Panc1 (cell line): ENCODE data around the gene KCND3. TPM values are rescaled to one million over a fixed set of nuclear protein-coding genes. Genes with fewer than 3 reads are reported as not detected.

Experiments used
- ATAC-seq: fragments of 200-7000 bp; cut with Tn5 transposase; 2 replicates; pipeline ENCODE4 v1.9.1; 2020; ENCODE audit warnings: mild to moderate bottlenecking, moderate library complexity
- BruUV-seq: library from RNA; stranded (reverse); fragments of 400-500 nt; replicated peaks from 2 replicates; lab custom pipeline; 2021; lab: Mats Ljungman, UMichigan
- CTCF ChIA-PET: fragments of 300-600 bp; sonication (Branson Sonifier 250); formaldehyde crosslinking; loops from one replicate; lab custom pipeline; 2022; ENCODE audit warnings: antibody characterized with exemption; lab: Charles Lee
- POLR2A ChIA-PET: fragments of 300-600 bp; sonication (Branson Sonifier 250); formaldehyde crosslinking; loops from one replicate; lab custom pipeline; 2022; ENCODE audit warnings: antibody characterized with exemption; lab: Charles Lee
- DNase-seq: peaks from one replicate; pipeline ENCODE4 v3.0.0-alpha.2; 2010; ENCODE audit warnings: low read depth, low spot score
- H3K27ac ChIP-seq: 2 replicates; pipeline ENCODE4 v1.5.1; 2011; ENCODE audit warnings: mild to moderate bottlenecking, low read length, inconsistent platforms
- H3K27me3 ChIP-seq: fragments of 200-500 bp; sonication (Bioruptor generic); 2 replicates; pipeline ENCODE4 v1.6.0; 2014; ENCODE audit warnings: low read length, inconsistent platforms; ENCODE audit not compliant: control insufficient read depth, insufficient read depth
- H3K36me3 ChIP-seq: fragments of 200-500 bp; sonication (Bioruptor generic); 2 replicates; pipeline ENCODE4 v1.5.1; 2014; ENCODE audit warnings: inconsistent platforms, mild to moderate bottlenecking, low read length, moderate library complexity; ENCODE audit not compliant: control insufficient read depth, insufficient read depth
- H3K4me1 ChIP-seq: 2 replicates; pipeline ENCODE4 v1.5.1; 2011; ENCODE audit warnings: inconsistent platforms, mild to moderate bottlenecking, low read length, moderate library complexity; ENCODE audit not compliant: control insufficient read depth, insufficient read depth
- H3K4me3 ChIP-seq, 2 experiments: 2 replicates each; pipeline ENCODE4 v1.5.1; 2011 to 2012; ENCODE audit warnings: low read depth in 2 of 2, low read length in 2 of 2, mild to moderate bottlenecking in 2 of 2, inconsistent platforms in 1 of 2, moderate library complexity in 1 of 2
- H3K9me3 ChIP-seq: fragments of 200-500 bp; sonication (Bioruptor generic); 2 replicates; pipeline ENCODE4 v1.5.1; 2014; ENCODE audit warnings: low read depth, mild to moderate bottlenecking, inconsistent platforms, low read length, moderate library complexity; ENCODE audit not compliant: control insufficient read depth, insufficient read depth
- CTCF ChIP-seq: fragments of 450-650 bp; IDR thresholded peaks from 2 replicates; pipeline ENCODE4 v1.5.1; 2017; ENCODE audit warnings: mild to moderate bottlenecking
- POLR2AphosphoS5 ChIP-seq: IDR thresholded peaks from 2 replicates; pipeline ENCODE4 v1.6.1; 2012; ENCODE audit warnings: mild to moderate bottlenecking, low read depth, low read length, moderate library complexity
- REST ChIP-seq, 2 experiments: IDR thresholded peaks; 2 replicates each; pipeline ENCODE4 v1.6.1; 2011 to 2012; ENCODE audit warnings: low read depth in 2 of 2, control low read depth in 1 of 2, low read length in 1 of 2, mild to moderate bottlenecking in 1 of 2, moderate library complexity in 1 of 2; ENCODE audit not compliant: insufficient read depth in 1 of 2
- SIN3A ChIP-seq: IDR thresholded peaks from 2 replicates; pipeline ENCODE4 v1.6.1; 2012; ENCODE audit warnings: low read depth, mild to moderate bottlenecking, low read length, moderate library complexity, borderline replicate concordance; ENCODE audit not compliant: insufficient read depth
- TCF7L2 ChIP-seq: IDR thresholded peaks from 2 replicates; pipeline ENCODE4 v1.6.1; 2011; ENCODE audit warnings: mild to moderate bottlenecking, low read depth, low read length, inconsistent platforms
- in situ Hi-C: cut with HindIII; loops from 2 replicates; pipeline ENCODE4 v1.10.0; 2016; ENCODE audit warnings: low sequenced_read_pairs, low pct_unique_long_range_greater_than_20kb
- intact Hi-C: fragments of 100-400 bp; cut with micrococcal nuclease; formaldehyde crosslinking; loops from one replicate; pipeline ENCODE4 v1.10.0; 2022; ENCODE audit not compliant: unreplicated experiment
- total RNA-seq: library from RNA; stranded (reverse); gene quantifications from one replicate; pipeline ENCODE4 v1.2.1, GENCODE V29; 2021; ENCODE audit not compliant: unreplicated experiment

The KCND3 gene
- total RNA-seq, 1 experiment from 2014 or later: not detected

DNA sequence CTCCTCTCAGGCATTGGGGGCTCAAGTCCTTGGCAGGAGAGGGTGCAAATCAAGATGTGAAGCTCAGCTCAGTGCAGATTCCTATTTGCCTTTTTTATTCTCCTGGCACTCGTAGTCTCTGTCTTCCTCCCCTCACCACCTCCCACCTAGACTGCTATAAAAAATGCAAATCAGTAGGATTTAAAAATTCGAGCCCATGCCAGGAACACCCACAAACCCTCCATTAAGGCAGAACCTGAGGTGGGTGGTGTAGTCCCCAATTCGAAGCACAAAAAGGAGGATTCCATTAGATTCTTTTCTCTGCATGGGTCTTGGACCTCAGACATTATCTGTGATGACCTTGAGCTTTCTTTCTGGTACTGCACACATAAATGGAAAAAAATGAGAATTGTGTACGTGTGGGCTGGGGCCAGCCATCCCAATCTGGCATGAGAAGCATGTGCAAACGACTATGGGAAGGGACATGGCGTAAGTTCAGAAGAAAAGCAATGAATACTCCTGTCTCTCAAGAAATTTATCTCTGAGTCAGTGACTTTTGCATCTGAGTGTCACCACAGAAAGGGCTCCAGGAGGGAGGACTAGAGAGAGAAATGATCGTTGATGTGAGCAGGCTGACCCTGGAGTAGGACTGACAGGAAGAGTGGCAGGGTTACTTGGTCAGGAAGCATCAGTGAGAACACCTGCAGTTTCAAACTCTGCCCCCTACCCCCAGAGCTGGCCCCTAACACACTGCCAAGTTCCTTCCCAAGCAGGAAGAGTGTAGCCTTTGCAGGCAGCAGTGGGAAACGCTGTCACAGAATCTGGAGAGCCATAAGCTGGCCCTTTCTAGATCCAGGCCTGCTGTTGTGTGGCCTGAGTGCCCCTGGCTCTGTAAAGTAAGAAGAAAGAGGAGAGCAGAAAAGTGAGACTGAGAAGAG, 252.0 kb downstream of the KCND3 start:
- DNase-seq: no peak
- H3K36me3 ChIP-seq: no peaks in the 10 kb centered on the region
- no peaks in the 10 kb centered on the region; the same call in 1 of the 2 replicates for H3K27me3 ChIP-seq
- no peaks in the 10 kb centered on the region for H3K9me3 ChIP-seq
- ATAC-seq: no peak
- H3K4me3 ChIP-seq: peak overlapping the region in 1 of 2 experiments; percentile 76; a peak in 2 of 4 replicates
- POLR2A ChIA-PET: no interaction called here
- H3K4me1 ChIP-seq: no peaks in the 10 kb centered on the region
- no TSS peak for BruUV-seq
- in situ Hi-C loops: no loop called here
- TF ChIP-seq POLR2AphosphoS5 (no peak), TCF7L2 (no peak), SIN3A (no peak), CTCF (no peak), REST (IDR thresholded peaks at IDR 0.05; ENCODE audit: insufficient read depth in 1 of 2, low read depth in 2 of 2, low read length in 1 of 2) (no peak)
- CTCF ChIA-PET: no interaction called here
- intact Hi-C loops: no loop called here
- no peak overlapping the region for H3K27ac ChIP-seq

GRCh38 chr1:111736548-111737215, 252.8 kb downstream of the KCND3 start:
- in situ Hi-C loops: no loop called here
- intact Hi-C loops: no loop called here
- DNase-seq (no peak), ATAC-seq (no peak)
- H3K4me3 ChIP-seq: no peak overlapping the region
- ChIA-PET CTCF (no interaction called here), POLR2A (interaction anchor here (0.6 kb wide), 1 partner anchor 9 kb away, joined by 3 read pairs; no protein-coding TSS in a partner anchor)
- no peak overlapping the region for H3K27ac ChIP-seq
- H3K9me3 ChIP-seq: no peaks in the 10 kb centered on the region
- no peak for TF ChIP-seq POLR2AphosphoS5
- TF ChIP-seq REST (IDR thresholded peaks at IDR 0.05; ENCODE audit: insufficient read depth in 1 of 2, low read depth in 2 of 2, low read length in 1 of 2): no peak
- no peak for TF ChIP-seq TCF7L2
- TF ChIP-seq SIN3A: no peak
- no peak for TF ChIP-seq CTCF
- no peaks in the 10 kb centered on the region for H3K36me3 ChIP-seq
- no peaks in the 10 kb centered on the region; the same call in 1 of the 2 replicates for H3K27me3 ChIP-seq
- no TSS peak for BruUV-seq
- H3K4me1 ChIP-seq: no peaks in the 10 kb centered on the region
